HUDEP-2 (cell line): Measurements from ENCODE around the gene UNC13C.
"Not testable (repeated sequence)": the region's sequence is repeated elsewhere in the genome, so short reads cannot be mapped to it uniquely, and the experiment has no call there.

ENCODE experiments used
- DNase-seq, 76 experiments: peaks; one replicate each; lab custom pipeline; 2025; ENCODE audit not compliant: unreplicated experiment in 76 of 76; lab: John Stamatoyannopoulos, UW

The UNC13C gene

DNA sequence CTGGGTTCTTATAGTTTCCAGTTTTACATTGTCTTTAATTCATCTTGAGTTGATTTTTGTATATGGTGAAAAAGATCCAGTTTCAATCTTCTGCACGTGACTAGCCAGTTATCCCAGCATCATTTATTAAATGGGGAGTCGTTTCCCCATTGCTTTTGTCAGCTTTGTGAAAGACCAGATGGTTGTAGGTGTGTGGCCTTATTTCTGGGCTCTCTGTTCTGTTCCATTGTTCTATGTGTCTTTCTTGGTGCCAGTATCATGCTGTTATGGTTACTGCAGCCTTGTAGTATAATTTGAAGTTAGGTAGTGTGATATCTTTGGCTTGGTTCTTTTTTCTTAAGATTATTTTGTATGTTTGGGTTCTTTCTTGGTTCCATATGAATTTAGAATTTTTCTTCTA lies 432.2 kb downstream of the UNC13C start:
- DNase-seq: no peak

DNA sequence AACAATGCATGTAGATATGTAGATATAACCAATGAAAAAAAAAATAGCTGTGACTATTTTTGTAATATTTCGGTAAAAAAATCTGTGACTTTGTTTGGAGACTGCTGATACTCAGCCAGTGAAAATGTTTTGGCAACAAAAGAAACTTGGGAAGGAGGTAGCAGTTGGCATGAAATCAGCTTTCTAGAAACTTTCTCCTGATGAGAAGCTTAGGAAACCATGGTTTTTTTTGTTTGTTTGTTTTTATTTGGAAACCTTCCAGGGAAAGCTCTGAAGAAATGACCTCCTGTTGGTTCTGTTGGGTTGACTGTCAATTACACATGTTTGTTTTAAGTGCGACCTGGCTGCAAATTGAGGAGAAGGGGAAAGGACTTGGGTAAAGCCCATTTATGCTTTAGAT lies 445.9 kb downstream of the UNC13C start:
- DNase-seq: no peak

DNA sequence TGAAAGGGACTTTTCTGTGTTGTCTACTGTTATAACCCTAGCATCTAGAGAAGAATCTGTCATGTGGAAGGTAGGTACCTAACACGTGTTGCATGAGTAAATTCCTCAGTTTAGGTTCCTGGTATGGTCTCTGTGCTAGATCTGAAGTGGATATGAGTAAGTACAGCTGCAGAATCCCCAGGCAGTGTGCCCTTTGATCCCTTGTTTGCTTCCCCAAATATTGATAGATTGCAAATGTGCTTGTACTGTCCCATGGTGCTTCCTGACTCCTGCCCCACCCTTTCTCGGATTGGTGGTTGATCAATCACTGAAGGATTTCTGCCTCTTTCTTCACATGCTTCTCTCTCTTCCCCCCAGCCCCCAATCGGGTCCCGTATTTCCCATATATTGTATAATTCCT lies 450.4 kb downstream of the UNC13C start:
- no peak for DNase-seq

DNA sequence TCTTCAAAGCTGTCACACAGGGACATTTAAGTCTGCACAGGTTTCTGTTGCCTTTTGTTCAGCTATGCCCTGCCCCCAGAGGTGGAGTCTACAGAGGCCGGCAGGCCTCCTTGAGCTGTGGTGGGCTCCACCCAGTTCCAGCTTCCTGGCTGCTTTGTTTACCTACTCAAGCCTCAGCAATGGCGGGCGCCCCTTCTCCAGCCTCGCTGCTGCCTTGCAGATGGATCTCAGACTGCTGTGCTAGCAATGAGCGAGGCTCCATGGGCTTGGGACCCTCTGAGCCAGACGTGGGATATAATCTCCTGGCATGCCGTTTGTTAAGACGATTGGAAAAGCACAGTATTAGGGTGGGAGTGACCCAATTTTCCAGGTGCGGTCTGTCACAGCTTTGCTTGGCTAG lies 472.0 kb downstream of the UNC13C start:
- DNase-seq: not testable (repeated sequence)

DNA sequence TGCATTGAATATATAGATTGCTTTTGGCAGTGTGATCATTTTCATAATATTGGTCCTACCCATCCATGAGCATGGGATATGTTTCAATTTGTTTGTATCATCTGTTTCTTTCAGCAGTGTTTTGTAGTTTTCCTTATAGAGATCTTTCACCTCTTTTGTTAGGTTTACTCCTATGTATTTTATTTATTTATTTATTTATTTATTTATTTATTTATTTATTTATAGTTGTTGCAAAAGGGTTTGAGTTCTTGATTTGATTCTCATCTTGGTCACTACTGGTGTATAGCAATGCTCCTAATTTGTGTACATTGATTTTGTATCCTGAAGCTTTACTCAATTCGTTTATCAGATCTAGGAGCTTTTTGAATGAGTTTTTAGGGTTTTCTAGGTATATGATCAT lies 478.2 kb downstream of the UNC13C start:
- DNase-seq: no peak

DNA sequence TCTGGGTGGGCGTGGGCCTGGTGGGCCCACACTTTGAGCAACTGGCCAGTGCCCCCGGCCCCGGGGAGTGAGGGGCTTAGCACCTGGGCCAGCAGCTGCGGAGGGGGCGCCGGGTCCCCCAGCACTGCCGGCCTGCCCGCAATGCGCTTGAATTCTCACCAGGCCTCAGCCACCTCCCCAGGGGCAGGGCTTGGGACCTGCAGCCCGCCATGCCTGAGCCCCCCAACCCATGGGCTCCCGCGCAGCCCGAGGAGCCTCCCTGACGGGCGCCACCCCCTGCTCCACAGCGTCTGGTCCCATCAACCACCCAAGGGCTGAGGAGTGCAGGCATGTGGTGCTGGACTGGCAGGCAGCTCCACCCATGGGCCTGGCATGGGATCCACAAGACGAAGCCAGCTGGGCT lies 484.3 kb downstream of the UNC13C start:
- no peak for DNase-seq

DNA sequence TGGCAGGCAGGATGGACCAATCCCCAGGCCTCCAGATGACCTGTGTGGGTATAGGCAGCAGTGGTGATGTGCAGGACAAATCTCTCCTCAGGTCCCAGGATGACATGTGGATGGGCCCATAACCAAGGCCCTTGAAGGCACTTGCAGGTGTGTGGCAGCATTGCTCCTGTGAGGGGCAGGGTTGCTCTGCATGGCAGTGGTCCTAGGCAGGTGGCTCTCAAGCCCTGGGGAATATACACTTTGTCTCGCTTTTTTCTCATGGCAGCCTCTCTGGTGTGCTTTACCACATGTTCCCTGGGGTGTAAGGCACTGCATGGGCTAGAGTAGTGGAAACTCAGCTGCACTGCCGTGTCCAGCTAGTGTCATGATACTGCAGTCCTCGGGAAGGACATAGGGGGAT lies 503.6 kb downstream of the UNC13C start:
- DNase-seq: no peak

DNA sequence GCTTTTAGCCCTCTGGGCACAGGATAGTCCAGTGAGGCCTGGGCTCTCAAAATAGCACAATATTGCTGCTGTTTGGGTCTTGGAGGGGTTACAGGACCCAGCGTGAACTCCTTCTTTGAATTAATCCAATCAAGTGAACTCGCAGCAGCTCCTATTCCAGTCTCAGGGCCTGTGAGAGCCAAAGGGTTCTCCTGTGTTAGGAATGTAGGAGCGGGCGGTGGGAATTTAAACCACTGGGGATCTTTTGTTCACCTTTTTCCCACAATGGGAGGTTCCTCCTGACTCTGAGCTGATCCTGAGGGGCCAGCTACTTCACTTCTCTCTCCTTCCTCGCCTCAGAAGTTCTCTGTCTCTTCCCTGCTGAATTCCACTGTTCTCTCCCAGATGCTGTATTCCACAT lies 504.0 kb downstream of the UNC13C start:
- no peak for DNase-seq

DNA sequence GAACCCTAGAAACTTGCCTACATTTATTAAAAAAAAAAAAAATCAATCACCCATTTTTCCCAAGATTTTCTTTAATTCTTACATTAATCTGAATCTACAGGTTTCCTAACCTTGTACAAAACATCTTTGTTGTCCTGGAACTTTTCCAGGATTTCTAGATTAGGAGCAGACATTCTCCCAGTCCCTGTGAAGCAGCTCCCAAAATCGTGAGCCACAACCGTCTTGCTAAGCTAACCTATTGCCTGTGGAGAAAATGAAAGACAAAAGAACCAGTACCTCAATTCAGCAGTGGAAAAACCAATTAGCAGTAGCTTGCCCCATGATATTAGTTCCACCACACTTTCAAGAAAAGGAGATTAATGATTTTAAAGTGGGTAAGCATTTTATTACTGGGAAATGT lies 522.1 kb downstream of the UNC13C start:
- no peak for DNase-seq

DNA sequence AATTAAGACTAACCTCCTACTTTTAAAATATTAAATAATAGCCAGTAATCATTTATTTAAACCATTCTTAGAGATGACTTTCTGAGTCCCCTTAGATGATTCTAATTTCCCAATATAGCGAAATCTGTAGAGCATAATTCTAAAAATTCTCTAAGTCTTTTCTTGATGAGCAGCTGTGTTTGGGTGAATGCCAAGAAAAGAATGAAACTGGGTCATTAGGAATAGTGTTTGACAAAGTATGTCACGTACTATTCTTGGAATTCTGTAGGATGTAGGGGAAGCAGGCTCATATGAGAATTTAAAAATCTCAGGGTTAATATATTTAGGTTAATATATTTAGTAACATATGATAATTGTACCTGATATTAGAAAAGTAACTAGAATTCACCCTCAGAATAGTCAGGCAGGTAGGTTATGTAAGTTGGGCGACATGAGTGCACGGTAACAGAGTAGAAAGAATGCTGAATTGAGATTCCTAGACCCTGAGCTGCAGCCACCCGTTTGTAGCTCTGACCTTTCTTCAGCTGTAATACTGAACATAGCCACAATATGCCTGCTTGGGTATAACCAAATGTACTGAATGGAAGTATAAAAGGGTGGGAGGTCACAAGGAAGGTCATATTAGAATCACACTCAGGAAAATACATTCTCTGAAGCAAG lies 524.3 kb downstream of the UNC13C start:
- DNase-seq: no peak

DNA sequence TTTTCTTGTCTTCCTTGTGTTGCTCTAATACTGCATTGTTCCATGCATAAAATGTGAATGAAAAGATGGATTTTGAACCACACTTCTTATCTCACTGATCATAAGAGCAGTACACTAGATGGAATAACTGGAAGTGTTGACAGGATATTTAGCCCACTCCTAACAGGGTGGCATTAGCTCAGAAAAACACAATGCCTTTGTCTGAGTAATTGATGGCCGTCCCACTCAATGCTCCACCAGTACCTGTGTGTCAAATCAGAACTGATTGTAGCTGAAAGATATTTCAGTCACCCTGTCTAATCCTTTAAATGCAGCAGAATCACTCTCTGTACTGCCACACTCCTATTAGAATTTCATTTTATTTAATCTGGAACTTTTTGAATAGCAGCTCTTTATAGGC lies 526.5 kb downstream of the UNC13C start:
- no peak for DNase-seq

DNA sequence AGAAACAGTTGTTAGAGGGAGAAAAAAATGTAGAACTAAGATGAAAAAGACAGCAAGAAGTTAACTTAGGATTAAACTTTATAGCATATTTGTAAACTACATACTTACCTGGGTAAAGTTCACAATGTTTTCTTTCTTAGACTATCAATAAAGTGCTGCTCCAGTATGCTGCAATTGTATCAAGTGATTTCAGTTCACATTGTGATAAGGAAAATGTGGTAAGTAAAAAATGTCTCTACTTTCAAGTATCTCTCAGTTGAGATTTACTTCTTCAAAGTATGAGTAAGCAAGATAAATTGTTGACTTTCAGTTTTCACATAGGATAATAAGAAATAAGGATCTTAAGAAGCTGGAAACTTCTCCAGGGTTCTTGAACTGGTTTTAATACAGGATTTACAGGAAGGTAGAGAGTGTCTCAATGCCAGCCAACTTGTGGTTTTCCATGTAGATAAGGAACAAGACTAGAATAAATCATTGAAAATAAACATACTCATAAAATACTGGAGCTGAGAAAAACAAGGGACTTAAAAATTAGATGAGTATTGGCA lies 528.8 kb downstream of the UNC13C start:
- DNase-seq: no peak

DNA sequence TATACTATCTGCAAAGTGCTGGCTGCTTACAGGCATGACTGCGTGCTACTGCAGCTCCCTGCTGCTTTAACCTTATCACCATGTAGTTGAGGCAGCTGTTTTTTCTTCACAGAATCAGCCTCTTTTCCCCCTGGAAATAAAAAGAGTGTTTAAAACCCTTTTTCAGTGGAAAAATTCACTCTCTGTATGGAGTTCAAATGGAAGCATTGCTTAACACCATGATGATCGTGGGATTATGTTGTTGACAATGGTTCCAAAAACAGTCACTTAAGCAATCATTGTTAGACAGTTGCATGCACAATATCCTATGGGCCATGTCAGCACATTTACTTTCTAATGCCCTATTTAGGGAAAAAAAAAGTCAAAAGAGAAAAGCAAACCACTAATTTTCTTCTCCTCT lies 536.4 kb downstream of the UNC13C start:
- no peak for DNase-seq

DNA sequence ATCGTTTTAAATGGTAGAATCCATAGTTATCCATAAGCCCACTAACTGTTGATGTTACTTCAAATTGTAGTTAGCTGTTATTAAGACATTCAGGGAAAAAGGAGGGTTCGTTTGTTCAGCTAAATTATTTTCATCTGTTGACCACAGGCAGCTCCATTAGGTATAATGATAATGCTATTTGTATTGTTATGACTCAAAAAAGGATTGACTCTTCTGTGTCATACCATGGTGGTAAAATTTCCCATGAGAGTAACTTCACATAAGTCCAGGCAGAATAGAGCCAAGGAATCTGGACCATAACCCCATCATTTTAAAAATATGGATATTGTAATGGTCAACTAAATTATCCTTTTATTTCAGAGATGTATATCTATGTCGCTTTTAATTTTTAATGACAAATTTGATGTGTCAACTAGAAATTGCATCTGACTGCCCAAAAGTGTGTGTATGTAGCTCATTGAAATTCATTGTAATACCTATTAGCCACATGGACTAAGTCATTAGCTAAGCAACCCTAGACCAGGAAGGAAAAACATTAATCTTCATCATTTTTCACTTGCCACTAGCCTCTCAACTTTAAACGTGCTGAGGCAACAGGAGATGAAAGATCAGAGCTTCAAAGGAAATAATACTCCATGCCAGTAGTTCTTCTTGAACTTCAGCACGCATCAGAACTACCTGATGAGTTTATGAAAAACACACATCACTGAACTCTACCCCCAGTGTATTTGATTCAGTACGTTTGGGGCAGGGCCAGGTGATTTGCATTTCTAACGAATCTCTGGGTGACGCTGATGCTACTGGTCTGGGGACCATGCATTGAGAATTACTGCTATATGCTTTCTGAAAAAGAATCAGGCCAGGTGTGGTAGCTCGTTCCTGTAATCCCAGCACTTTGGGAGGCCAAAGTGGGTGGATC lies 537.7 kb downstream of the UNC13C start:
- no peak for DNase-seq

DNA sequence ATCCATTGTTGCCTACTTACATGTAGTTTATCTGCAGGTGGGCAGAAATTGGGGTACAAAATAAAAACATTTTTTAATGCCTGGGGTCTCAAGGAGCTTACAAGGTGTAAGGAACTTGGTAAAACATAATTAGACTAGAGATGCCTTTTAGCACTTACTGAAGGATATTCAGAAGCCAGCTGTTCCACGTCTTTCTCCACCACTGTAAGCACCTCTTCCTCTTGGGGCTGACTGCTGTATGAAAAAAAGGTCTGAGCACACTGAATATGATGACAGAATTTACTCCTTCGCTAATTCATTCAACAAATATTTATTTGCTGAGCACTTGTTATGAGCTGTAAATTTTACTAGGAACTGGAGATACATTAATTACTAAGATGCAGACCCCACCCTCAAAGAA lies 539.1 kb downstream of the UNC13C start:
- no peak for DNase-seq

DNA sequence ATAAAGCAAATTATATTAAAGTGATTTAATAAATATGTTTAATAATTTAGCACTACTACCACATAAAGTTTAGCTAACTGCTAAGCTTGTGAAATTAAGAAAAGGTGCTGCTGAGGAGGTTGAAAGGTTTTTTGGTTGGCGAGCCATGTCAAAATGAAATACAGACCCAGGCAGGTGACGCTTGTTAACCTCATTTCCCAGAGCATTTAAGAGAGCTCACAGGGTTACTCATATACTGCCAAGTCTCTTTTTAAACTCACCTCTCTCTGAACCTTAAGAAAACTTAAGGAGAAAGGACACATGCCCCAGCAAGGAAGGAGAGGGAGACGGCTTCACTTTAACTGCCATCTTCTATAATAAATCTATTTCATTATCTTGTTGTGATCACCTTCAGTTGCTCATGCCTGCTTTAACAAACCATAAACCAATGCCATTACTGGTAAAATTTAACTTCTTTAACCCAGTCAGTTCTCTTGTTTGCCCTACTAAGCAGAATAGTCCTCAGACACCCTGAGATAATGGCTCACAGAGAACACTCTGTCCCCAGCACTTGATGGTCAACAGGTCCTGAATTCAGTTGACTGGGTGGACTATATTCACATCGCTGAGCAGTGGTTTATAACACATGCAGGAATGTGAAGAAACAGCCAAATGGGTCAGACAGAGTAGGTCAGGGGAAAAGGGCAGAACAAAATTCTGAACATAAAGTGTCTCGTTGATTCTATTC lies 540.1 kb downstream of the UNC13C start:
- DNase-seq: no peak

DNA sequence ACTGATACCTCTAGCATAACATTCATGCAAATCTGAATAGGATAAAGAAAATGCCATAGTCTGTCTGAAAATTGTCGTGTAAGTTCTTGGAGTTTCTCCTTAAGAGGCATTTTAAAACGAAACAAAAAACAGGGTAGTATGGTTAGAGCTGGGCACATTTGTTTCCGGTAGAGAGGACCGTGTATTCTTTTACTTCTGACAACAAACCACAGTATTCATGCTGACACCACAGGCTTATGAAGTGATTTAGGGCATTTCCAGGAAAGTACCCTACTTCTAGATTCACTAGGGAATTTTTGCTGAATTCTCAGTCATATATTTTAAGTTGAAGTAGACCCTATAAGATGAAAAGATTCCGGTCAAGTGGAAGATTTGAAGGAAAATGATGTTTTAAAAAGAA lies 541.3 kb downstream of the UNC13C start:
- DNase-seq: no peak

DNA sequence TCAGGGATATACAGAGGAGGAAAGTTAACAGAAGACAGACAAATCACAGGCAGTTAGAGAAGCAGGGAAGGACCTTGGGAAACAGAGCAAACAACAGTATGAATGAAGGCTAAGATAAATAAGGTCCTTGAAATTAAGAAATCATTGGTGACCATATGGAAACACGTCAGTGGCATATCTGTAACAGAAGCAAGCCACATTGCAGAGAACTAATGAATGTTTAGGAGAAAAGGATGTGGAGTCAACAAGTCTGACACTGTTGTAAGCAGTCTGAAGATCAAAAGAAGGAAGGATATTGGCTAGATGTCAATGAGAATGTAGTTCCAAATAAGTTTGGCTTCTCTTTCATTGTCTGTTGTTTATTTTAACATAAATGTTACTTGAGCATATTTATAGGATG lies 542.4 kb downstream of the UNC13C start:
- DNase-seq: no peak

DNA sequence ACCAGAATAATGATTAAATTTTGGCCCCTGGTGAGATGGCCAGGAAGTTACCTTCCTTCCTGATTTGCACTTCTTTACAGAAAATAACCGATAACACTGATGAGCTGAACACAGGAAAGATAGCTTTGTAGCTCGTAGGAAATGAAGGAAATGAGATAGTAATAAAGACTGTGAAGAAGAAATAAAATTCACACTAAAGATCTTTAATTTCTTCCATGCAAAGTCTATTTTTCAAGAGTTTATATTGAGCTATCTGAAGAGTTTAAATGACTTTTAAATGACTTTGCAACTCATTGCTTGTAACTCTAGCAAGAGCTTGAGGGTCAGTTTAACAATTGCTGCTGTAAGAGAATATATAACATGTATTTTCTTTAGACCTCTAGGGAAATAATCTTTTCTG lies 543.0 kb downstream of the UNC13C start:
- DNase-seq: no peak

DNA sequence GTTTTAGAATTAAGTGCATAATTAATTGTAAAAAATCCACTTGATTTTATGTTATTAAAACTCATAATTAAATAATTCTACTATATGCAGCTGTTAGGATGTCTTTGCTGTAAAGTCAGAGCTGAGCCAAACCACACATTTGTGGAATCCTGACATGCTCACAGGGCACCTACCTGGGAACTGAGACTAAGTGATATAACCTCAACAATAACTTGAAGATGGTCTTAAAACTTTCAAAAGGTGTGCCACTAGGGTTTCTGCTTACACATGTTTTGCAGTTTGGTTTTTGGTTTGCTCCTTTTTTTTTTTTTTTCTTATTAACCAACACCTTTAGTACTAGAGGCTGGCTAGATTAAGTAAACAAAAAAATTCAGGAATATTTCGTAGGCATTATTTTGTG lies 549.8 kb downstream of the UNC13C start:
- DNase-seq: no peak

DNA sequence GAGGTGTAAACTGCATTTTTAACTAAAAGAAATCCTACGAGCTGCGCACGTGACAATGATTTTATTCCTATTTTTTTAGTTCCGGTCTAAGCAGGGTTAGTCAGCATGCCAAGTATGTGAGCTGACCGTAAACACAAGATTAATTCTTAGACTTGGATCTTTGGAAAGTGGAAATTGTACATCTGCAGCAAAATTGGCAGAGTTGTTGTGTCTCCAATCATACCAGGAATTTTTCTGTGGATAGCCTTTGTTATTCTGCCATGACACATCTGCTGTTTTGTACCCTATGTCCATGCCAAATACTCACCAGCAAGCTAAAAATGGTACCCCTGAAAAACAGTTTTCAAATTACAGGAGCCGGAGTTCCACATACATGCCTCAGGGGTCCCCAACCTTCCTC lies 562.5 kb downstream of the UNC13C start:
- no peak for DNase-seq
